Liver (tissue), 9 donors: ENCODE data around the gene VIPR2. TPM values are rescaled to one million over a fixed set of nuclear protein-coding genes. Genes with fewer than 3 reads are reported as not detected.
"Not testable (repeated sequence)": the region's sequence is repeated elsewhere in the genome, so short reads cannot be mapped to it uniquely, and the experiment has no call there.

Experiments
- DNase-seq: peaks from one replicate; pipeline ENCODE4 v3.0.0-alpha.2; 2017; ENCODE audit warnings: low spot score
- H3K27ac ChIP-seq, 2 donors: one replicate each; pipeline ENCODE4 v1.7.0; 2013; ENCODE audit warnings: inconsistent platforms in 2 of 2, low read length in 2 of 2, control low read depth in 1 of 2, low read depth in 1 of 2, mild to moderate bottlenecking in 1 of 2
- H3K27me3 ChIP-seq, 4 donors: one replicate each; pipeline versions ENCODE4 v1.6.1 to v1.7.0; 2013; ENCODE audit warnings: low read length in 3 of 4, inconsistent platforms in 1 of 4, mild to moderate bottlenecking in 1 of 4, moderate library complexity in 1 of 4; ENCODE audit not compliant: control insufficient read depth in 4 of 4, insufficient read depth in 4 of 4
- H3K36me3 ChIP-seq, 4 donors: one replicate each; pipeline versions ENCODE4 v1.6.1 to v1.7.0; 2013; ENCODE audit warnings: low read length in 3 of 4, mild to moderate bottlenecking in 3 of 4, low read depth in 1 of 4, moderate library complexity in 1 of 4; ENCODE audit not compliant: control insufficient read depth in 4 of 4, insufficient read depth in 3 of 4
- H3K4me1 ChIP-seq, 4 donors: one replicate each; pipeline versions ENCODE4 v1.6.1 to v1.7.0; 2013; ENCODE audit warnings: low read length in 3 of 4, mild to moderate bottlenecking in 3 of 4, moderate library complexity in 1 of 4; ENCODE audit not compliant: control insufficient read depth in 4 of 4, insufficient read depth in 4 of 4
- H3K4me3 ChIP-seq, 3 donors: one replicate each; pipeline versions ENCODE4 v1.6.1 to v1.7.0; 2013; ENCODE audit warnings: low read length in 3 of 3, control low read depth in 1 of 3, low read depth in 1 of 3, mild to moderate bottlenecking in 1 of 3
- H3K9ac ChIP-seq, 2 donors: one replicate each; pipeline ENCODE4 v1.7.0; 2013; ENCODE audit warnings: low read length in 2 of 2, mild to moderate bottlenecking in 2 of 2, moderate library complexity in 2 of 2, control low read depth in 1 of 2, low read depth in 1 of 2
- H3K9me3 ChIP-seq, 4 donors: one replicate each; pipeline versions ENCODE4 v1.6.1 to v1.7.0; 2013; ENCODE audit warnings: low read length in 3 of 4; ENCODE audit not compliant: control insufficient read depth in 4 of 4
- EGR1 ChIP-seq, 2 donors: IDR thresholded peaks; 2 replicates each; pipeline ENCODE4 v1.6.1; 2016 to 2018; ENCODE audit warnings: antibody characterized with exemption in 2 of 2, low read depth in 2 of 2
- GABPA ChIP-seq, 2 donors: IDR thresholded peaks in 1 of 2; conservative IDR thresholded peaks in 1 of 2; 2 replicates each; pipeline ENCODE4 v1.6.1; 2016; ENCODE audit warnings: antibody characterized with exemption in 2 of 2, mild to moderate bottlenecking in 1 of 2, moderate library complexity in 1 of 2
- JUND ChIP-seq, 2 donors: IDR thresholded peaks; 2 replicates each; pipeline ENCODE4 v1.6.1; 2016; ENCODE audit warnings: antibody characterized with exemption in 2 of 2
- RAD21 ChIP-seq, 2 donors: IDR thresholded peaks; 2 replicates each; pipeline ENCODE4 v1.6.1; 2016; ENCODE audit warnings: antibody characterized with exemption in 2 of 2, mild to moderate bottlenecking in 2 of 2
- RXRA ChIP-seq, 2 donors: IDR thresholded peaks; 2 replicates each; pipeline ENCODE4 v1.6.1; 2017 to 2018; ENCODE audit warnings: antibody characterized with exemption in 2 of 2, mild to moderate bottlenecking in 1 of 2
- SP1 ChIP-seq: IDR thresholded peaks from 2 replicates; pipeline ENCODE4 v1.6.1; 2018; ENCODE audit warnings: antibody characterized with exemption, mild to moderate bottlenecking
- TAF1 ChIP-seq: conservative IDR thresholded peaks from 2 replicates; pipeline ENCODE4 v1.6.1; 2016; ENCODE audit warnings: antibody characterized with exemption, mild to moderate bottlenecking
- YY1 ChIP-seq: IDR thresholded peaks from 2 replicates; pipeline ENCODE4 v1.6.1; 2016; ENCODE audit warnings: antibody characterized with exemption, mild to moderate bottlenecking
- WGBS: extraction: QIAGEN DNeasy Blood & Tissue Kit; methylation state at CpG from one replicate; pipeline ENCODE4 v1.1.7; 2013; 5-methylcytosine and 5-hydroxymethylcytosine counted together
- polyA plus RNA-seq, 2 donors: library from polyadenylated mRNA; stranded (reverse) in 1 of 2; unstranded in 1 of 2; fragments of 200-250 nt in 1 of 2; fragments of >200 nt in 1 of 2; fragmentation: Nextera tagmentation in 1 of 2; extraction: Ambion mirVana in 1 of 2; gene quantifications; one replicate each; pipeline versions ENCODE4 v1.2.1 to v1.2.3, GENCODE V29; 2013 to 2015
- total RNA-seq, 2 donors: library from RNA; depleted of rRNA; stranded (reverse); fragments of >200 nt; gene quantifications; one replicate each; pipeline ENCODE4 v1.2.3, GENCODE V29; 2014
- TF ChIP-seq, protein P1 (sequence below): IDR thresholded peaks from 2 replicates; pipeline ENCODE4 v1.6.1; 2016; ENCODE audit warnings: antibody characterized with exemption
- TF ChIP-seq, protein P2 (sequence below): fragments of 150-350 bp; IDR thresholded peaks from 2 replicates; pipeline ENCODE4 v1.5.1; 2017; ENCODE audit warnings: improper control_type of control experiment, low read depth, low read length; ENCODE audit not compliant: missing input control
- TF ChIP-seq, protein P3 (sequence below): IDR thresholded peaks from 2 replicates; pipeline ENCODE4 v1.6.1; 2016; ENCODE audit warnings: antibody characterized with exemption
- TF ChIP-seq, protein P4 (sequence below): IDR thresholded peaks from 2 replicates; pipeline ENCODE4 v1.6.1; 2016; ENCODE audit warnings: antibody characterized with exemption, mild to moderate bottlenecking
- donor health status: healthy.
- donor health status: healthy.
- donor health status: healthy.
- donor health status: healthy.
- donor health status: healthy.

The VIPR2 gene
- total and polyA plus RNA-seq, 4 donors = 0.05 to 0.17 (median 0.10) TPM; not detected in 1

DNA sequence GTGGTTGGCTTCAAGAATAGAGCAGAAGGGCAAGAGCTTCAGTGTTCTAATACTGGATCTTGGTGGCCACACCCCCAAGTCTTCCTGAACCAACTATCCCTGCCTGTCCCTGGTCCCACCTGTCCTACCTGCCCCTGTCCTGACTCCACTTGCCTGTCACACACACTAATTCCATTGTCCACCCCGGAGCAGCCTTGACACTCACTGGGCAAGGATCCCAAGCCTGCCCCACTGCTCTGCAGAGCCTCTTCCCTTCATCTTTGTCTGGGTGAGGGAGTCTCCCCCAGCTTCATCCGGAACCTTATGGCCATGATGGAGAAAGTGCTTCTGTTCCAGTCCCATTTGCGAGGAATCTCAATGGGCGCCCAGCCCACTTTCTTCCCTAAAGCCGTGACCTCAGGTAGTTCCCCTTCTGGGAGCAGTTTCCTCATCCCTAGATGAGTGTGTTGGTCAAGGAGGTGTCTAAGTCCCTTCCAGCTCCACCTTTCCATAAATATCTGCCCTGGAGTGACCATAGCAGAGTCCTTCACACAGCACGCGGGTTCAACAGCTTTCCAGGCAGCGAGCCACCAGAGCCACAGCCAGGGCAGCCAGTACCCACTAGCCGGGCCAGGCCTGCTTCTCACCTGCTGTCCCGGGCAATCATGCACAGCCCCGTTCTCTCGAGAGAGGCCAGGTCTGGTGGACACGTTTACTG is 61.5 kb downstream of the VIPR2 start:
- WGBS = 89% methylated on average over 13 of the region's 13 CpGs
- no peaks in the 10 kb centered on the region for H3K36me3 ChIP-seq
- peaks cover 0 to 10% (median 5%) of the 10 kb centered on the region in 4 donors for H3K4me1 ChIP-seq
- H3K4me3 ChIP-seq = no peak overlapping the region
- TF ChIP-seq EGR1 (IDR thresholded peaks at IDR 0.05; ENCODE audit: low read depth in 2 of 2) (no peak), RAD21 (IDR thresholded peaks at IDR 0.05) (no peak), RXRA (IDR thresholded peaks at IDR 0.05) (no peak), YY1 (no peak)
- H3K27me3 ChIP-seq = no peaks in the 10 kb centered on the region
- no peaks in the 10 kb centered on the region for H3K9me3 ChIP-seq
- no peak overlapping the region for H3K9ac ChIP-seq
- DNase-seq = no peak
- H3K27ac ChIP-seq = no peak overlapping the region

DNA sequence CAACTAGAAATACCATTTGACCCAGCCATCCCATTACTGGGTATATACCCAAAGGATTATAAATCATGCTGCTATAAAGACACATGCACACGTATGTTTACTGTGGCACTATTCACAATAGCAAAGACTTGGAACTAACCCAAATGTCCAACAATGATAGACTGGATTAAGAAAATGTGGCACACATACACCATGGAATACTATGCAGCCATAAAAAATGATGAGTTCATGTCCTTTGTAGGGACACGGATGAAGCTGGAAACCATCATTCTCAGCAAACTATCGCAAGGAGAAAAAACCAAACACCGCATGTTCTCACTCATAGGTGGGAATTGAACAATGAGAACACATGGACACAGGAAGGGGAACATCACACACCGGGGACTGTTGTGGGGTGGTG is 62.6 kb downstream of the VIPR2 start:
- DNase-seq, H3K4me1 ChIP-seq, H3K4me3 ChIP-seq, H3K9me3 ChIP-seq, H3K27me3 ChIP-seq, H3K27ac ChIP-seq, H3K9ac ChIP-seq, H3K36me3 ChIP-seq: not testable (repeated sequence)
- 96% methylated on average over 4 of the region's 5 CpGs for WGBS

DNA sequence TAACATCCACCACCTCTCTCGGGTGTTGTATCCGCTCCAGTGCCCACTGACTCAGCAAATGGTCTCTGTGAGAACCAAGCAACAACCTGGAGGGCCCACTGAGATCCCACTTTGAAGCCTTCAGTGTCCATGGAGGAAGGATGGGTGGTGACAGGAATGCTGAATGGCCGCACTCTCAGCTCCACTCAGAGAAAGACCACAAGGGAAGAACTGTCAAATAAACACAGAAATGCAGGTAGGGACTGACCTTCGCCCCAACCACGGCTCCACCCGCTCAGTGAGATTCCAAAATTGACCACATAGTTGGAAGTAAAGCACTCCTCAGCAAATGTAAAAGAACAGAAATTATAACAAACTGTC is 65.8 kb downstream of the VIPR2 start:
- Histone ChIP-seq H3K36me3 (no peaks in the 10 kb centered on the region), H3K9ac (no peak overlapping the region), H3K4me3 (no peak overlapping the region), H3K27ac (no peak overlapping the region), H3K9me3 (no peaks in the 10 kb centered on the region), H3K27me3 (no peaks in the 10 kb centered on the region), H3K4me1 (peaks cover 0 to 5% (median 2%) of the 10 kb centered on the region in 4 donors)
- WGBS = 71% methylated on average over 6 of the region's 6 CpGs
- TF ChIP-seq RAD21 (IDR thresholded peaks at IDR 0.05) (no peak), JUND (IDR thresholded peaks at IDR 0.05) (no peak), SP1 (no peak)
- TF ChIP-seq, protein P1, sequence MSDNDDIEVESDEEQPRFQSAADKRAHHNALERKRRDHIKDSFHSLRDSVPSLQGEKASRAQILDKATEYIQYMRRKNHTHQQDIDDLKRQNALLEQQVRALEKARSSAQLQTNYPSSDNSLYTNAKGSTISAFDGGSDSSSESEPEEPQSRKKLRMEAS = no peak
- no peak for DNase-seq

DNA sequence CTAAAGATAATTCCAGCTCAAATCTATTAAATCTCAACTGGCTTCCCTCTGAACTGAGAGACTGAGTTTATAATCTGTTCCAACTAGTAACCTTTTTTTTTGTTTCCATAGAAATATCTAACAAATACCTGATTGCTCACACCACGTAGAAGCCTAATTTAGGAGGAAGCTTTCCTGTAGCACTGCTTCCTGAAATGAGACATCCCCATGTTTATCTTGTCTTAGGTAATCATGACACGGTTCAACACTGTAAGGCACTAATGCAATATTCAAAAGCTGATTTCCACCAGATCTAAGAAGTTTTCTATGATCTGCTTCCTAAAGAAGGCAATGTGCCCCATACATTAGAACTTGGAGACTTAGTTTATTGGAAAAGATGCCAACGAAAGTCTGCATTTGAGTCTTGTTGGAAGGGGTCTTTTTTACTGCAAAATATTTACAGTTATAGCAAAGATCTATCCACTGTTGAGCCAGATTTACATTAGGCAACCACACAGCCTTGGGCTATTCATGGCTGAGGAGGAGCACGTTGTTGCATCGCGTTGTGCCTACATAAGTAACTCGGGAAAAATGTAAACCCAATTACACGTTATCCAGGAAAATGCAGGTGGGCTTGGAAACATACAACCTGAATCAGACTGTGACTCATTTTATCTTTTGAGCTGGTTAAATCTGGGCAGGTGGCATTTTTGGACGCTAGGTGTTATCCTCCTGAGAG is 66.3 kb downstream of the VIPR2 start:
- Histone ChIP-seq H3K4me3 (no peak overlapping the region), H3K4me1 (no peaks in the 10 kb centered on the region), H3K9ac (no peak overlapping the region), H3K27ac (no peak overlapping the region), H3K27me3 (no peaks in the 10 kb centered on the region), H3K36me3 (no peaks in the 10 kb centered on the region), H3K9me3 (no peaks in the 10 kb centered on the region)
- TF ChIP-seq YY1 (no peak), GABPA (IDR thresholded peaks at IDR 0.05 in 1 of 2, conservative IDR thresholded peaks at IDR 0.05 in 1 of 2) (no peak), RAD21 (IDR thresholded peaks at IDR 0.05) (no peak), TAF1 (no peak)
- TF ChIP-seq, protein P2, sequence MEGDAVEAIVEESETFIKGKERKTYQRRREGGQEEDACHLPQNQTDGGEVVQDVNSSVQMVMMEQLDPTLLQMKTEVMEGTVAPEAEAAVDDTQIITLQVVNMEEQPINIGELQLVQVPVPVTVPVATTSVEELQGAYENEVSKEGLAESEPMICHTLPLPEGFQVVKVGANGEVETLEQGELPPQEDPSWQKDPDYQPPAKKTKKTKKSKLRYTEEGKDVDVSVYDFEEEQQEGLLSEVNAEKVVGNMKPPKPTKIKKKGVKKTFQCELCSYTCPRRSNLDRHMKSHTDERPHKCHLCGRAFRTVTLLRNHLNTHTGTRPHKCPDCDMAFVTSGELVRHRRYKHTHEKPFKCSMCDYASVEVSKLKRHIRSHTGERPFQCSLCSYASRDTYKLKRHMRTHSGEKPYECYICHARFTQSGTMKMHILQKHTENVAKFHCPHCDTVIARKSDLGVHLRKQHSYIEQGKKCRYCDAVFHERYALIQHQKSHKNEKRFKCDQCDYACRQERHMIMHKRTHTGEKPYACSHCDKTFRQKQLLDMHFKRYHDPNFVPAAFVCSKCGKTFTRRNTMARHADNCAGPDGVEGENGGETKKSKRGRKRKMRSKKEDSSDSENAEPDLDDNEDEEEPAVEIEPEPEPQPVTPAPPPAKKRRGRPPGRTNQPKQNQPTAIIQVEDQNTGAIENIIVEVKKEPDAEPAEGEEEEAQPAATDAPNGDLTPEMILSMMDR = no peak
- TF ChIP-seq, protein P3, sequence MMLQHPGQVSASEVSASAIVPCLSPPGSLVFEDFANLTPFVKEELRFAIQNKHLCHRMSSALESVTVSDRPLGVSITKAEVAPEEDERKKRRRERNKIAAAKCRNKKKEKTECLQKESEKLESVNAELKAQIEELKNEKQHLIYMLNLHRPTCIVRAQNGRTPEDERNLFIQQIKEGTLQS = no peak
- TF ChIP-seq, protein P4, sequence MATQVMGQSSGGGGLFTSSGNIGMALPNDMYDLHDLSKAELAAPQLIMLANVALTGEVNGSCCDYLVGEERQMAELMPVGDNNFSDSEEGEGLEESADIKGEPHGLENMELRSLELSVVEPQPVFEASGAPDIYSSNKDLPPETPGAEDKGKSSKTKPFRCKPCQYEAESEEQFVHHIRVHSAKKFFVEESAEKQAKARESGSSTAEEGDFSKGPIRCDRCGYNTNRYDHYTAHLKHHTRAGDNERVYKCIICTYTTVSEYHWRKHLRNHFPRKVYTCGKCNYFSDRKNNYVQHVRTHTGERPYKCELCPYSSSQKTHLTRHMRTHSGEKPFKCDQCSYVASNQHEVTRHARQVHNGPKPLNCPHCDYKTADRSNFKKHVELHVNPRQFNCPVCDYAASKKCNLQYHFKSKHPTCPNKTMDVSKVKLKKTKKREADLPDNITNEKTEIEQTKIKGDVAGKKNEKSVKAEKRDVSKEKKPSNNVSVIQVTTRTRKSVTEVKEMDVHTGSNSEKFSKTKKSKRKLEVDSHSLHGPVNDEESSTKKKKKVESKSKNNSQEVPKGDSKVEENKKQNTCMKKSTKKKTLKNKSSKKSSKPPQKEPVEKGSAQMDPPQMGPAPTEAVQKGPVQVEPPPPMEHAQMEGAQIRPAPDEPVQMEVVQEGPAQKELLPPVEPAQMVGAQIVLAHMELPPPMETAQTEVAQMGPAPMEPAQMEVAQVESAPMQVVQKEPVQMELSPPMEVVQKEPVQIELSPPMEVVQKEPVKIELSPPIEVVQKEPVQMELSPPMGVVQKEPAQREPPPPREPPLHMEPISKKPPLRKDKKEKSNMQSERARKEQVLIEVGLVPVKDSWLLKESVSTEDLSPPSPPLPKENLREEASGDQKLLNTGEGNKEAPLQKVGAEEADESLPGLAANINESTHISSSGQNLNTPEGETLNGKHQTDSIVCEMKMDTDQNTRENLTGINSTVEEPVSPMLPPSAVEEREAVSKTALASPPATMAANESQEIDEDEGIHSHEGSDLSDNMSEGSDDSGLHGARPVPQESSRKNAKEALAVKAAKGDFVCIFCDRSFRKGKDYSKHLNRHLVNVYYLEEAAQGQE = no peak
- DNase-seq = no peak
- 78% methylated on average over 9 of the region's 9 CpGs for WGBS
